Stomach (tissue), 9 donors: ENCODE data around the gene PLGRKT. TPM values are rescaled to one million over a fixed set of nuclear protein-coding genes. Genes with fewer than 3 reads are reported as not detected.
"Not testable (repeated sequence)": the region's sequence is repeated elsewhere in the genome, so short reads cannot be mapped to it uniquely, and the experiment has no call there.

Source experiments
- DNase-seq, 2 donors: peaks; one replicate each; pipeline versions ENCODE4 v3.0.0 to v3.0.0-alpha.2; 2013 to 2019
- H3K27ac ChIP-seq, 5 donors: fragments of 200-600 bp in 4 of 5; sonication (generic) in 4 of 5; one replicate each; pipeline ENCODE4 v1.5.1; 2013 to 2019; ENCODE audit warnings: mild to moderate bottlenecking in 1 of 5, moderate library complexity in 1 of 5
- H3K27me3 ChIP-seq, 3 donors: fragments of 200-600 bp; sonication (generic); one replicate each; pipeline ENCODE4 v1.5.1; 2017 to 2019; ENCODE audit warnings: mixed run types in 1 of 3
- H3K36me3 ChIP-seq, 4 donors: fragments of 200-600 bp; sonication (generic); 1 replicate in 3 of 4; 2 replicates in 1 of 4; pipeline ENCODE4 v1.5.1; 2016 to 2019
- H3K4me1 ChIP-seq, 4 donors: fragments of 200-600 bp; sonication (generic); one replicate each; pipeline ENCODE4 v1.5.1; 2016 to 2019
- H3K4me3 ChIP-seq, 4 donors: fragments of 200-600 bp; sonication (generic) in 3 of 4; one replicate each; pipeline ENCODE4 v1.5.1; 2016 to 2019; ENCODE audit warnings: mild to moderate bottlenecking in 1 of 4
- H3K9me3 ChIP-seq, 4 donors: fragments of 200-600 bp; sonication (generic); one replicate each; pipeline ENCODE4 v1.5.1; 2016 to 2019
- CTCF ChIP-seq, 7 experiments: fragments of 450-650 bp in 4 of 7; fragments of 200-600 bp in 3 of 7; sonication (generic) in 3 of 7; IDR thresholded peaks; one replicate each; pipeline ENCODE4 v1.5.1; 2016 to 2019; ENCODE audit warnings: antibody characterized with exemption in 7 of 7, control low read depth in 2 of 7, mild to moderate bottlenecking in 1 of 7
- EP300 ChIP-seq: sonication (generic); formaldehyde crosslinking; IDR thresholded peaks from one replicate; pipeline ENCODE4 v1.6.1; 2017; ENCODE audit warnings: antibody characterized with exemption
- POLR2A ChIP-seq, 4 donors: fragments of 450-650 bp; IDR thresholded peaks; one replicate each; pipeline ENCODE4 v1.6.1; 2016; ENCODE audit warnings: antibody characterized with exemption in 4 of 4, control low read depth in 2 of 4, mild to moderate bottlenecking in 1 of 4, moderate library complexity in 1 of 4
- POLR2AphosphoS5 ChIP-seq, 3 donors: sonication (generic); formaldehyde crosslinking; IDR thresholded peaks; one replicate each; pipeline ENCODE4 v1.6.1; 2016; ENCODE audit warnings: antibody characterized with exemption in 3 of 3
- WGBS, 5 donors: extraction: QIAGEN DNeasy Blood & Tissue Kit in 3 of 5; methylation state at CpG; one replicate each; pipeline versions ENCODE4 v1.1.5 to v1.1.7; 2013 to 2018; 5-methylcytosine and 5-hydroxymethylcytosine counted together
- intact Hi-C: fragments of 100-400 bp; cut with DNase I; formaldehyde crosslinking; loops from one replicate; pipeline ENCODE4 v1.15.1; 2023; ENCODE audit warnings: low total_unique reads
- polyA plus RNA-seq, 3 donors: library from polyadenylated mRNA; stranded (reverse); fragments of 200-250 nt; gene quantifications; one replicate each; pipeline ENCODE4 v1.2.3, GENCODE V29; 2013
- total RNA-seq, 5 donors: library from RNA; depleted of rRNA; stranded (reverse); fragments of >200 nt; gene quantifications; one replicate each; pipeline versions ENCODE4 v1.1.0 to v1.2.3, GENCODE V29; 2014 to 2016
- donor health status: healthy with polysubstance abuse.
- donor health status: Bipolar disorder and iron deficiency.
- donor health status: healthy.

Gene PLGRKT
- total and polyA plus RNA-seq, 8 donors: 1.2 to 69.6 (median 15.7) TPM; not detected in 1

GRCh38 chr9:5479994-5480694 lies 42.4 kb upstream of the PLGRKT start:
- H3K36me3 ChIP-seq: no peaks in the 10 kb centered on the region
- H3K27ac ChIP-seq: no peak overlapping the region
- no peaks in the 10 kb centered on the region for H3K27me3 ChIP-seq
- DNase-seq: no peak
- no peak overlapping the region for H3K4me3 ChIP-seq
- WGBS, 5 donors: 29 to 51% (median 38%) methylated on average over 3 of the region's 3 CpGs
- TF ChIP-seq POLR2AphosphoS5 (IDR thresholded peaks at IDR 0.05) (no peak), CTCF (IDR thresholded peaks at IDR 0.05) (no peak), EP300 (no peak), POLR2A (IDR thresholded peaks at IDR 0.05) (no peak)
- H3K4me1 ChIP-seq: no peaks in the 10 kb centered on the region
- intact Hi-C loops: no loop called here
- no peaks in the 10 kb centered on the region for H3K9me3 ChIP-seq

GRCh38 chr9:5478206-5478605 lies 40.5 kb upstream of the PLGRKT start:
- TF ChIP-seq POLR2AphosphoS5 (IDR thresholded peaks at IDR 0.05) (no peak), POLR2A (IDR thresholded peaks at IDR 0.05) (no peak), CTCF (IDR thresholded peaks at IDR 0.05) (no peak), EP300 (no peak)
- Histone ChIP-seq H3K36me3 (no peaks in the 10 kb centered on the region), H3K27me3 (no peaks in the 10 kb centered on the region), H3K4me1 (no peaks in the 10 kb centered on the region), H3K27ac (no peak overlapping the region), H3K4me3 (no peak overlapping the region), H3K9me3 (no peaks in the 10 kb centered on the region)
- intact Hi-C loops: no loop called here
- 67 to 85% (median 79%) methylated on average over 2 of the region's 2 CpGs for WGBS, 5 donors
- DNase-seq: no peak

GRCh38 chr9:5475611-5476010 lies 37.9 kb upstream of the PLGRKT start:
- H3K4me1 ChIP-seq, H3K27ac ChIP-seq, H3K9me3 ChIP-seq, intact Hi-C loops, H3K4me3 ChIP-seq, H3K27me3 ChIP-seq, DNase-seq, H3K36me3 ChIP-seq: not testable (repeated sequence)
- 77 to 93% (median 84%) methylated on average over 2 of the region's 2 CpGs for WGBS, 5 donors

DNA sequence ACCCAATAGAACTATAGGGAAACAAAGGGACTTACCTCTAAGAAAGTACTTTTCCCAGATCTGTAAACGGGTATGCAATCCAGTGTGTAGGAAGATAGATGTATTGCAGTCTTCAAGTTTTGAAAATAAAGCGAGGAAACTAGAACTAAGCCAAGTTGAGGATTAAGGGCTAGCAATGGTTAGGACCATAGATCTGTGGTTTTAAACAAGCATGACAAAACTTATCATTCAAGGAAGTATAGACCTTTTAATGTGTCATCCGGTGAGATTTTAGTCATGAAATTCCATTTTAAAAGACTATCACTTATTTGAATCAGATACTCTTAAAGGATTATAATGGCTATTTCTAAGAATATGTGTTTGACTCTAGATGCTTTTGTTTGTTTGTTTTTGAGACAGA lies 33.1 kb upstream of the PLGRKT start:
- WGBS, 5 donors: 77 to 88% (median 84%) methylated on average over 3 of the region's 3 CpGs
- intact Hi-C loops: no loop called here
- Histone ChIP-seq H3K4me1 (peaks cover 0 to 3% (median 0%) of the 10 kb centered on the region in 4 donors), H3K9me3 (no peaks in the 10 kb centered on the region), H3K27ac (no peak overlapping the region), H3K36me3 (peaks cover 0 to 31% (median 12%) of the 10 kb centered on the region in 4 donors), H3K27me3 (no peaks in the 10 kb centered on the region), H3K4me3 (no peak overlapping the region)
- no peak for DNase-seq
- TF ChIP-seq POLR2A (IDR thresholded peaks at IDR 0.05): no peak
- no peak for TF ChIP-seq EP300
- TF ChIP-seq CTCF (IDR thresholded peaks at IDR 0.05): no peak
- no peak for TF ChIP-seq POLR2AphosphoS5 (IDR thresholded peaks at IDR 0.05)

DNA sequence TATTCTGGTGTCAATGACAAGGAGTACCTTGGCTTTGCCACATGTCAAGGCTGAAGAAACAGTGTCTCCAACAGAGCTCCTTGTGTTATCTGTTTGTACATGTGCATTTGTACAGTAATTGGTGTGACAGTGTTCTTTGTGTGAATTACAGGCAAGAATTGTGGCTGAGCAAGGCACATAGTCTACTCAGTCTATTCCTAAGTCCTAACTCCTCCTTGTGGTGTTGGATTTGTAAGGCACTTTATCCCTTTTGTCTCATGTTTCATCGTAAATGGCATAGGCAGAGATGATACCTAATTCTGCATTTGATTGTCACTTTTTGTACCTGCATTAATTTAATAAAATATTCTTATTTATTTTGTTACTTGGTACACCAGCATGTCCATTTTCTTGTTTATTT lies 32.4 kb upstream of the PLGRKT start:
- no peak for DNase-seq
- intact Hi-C loops: no loop called here
- no peaks in the 10 kb centered on the region for H3K9me3 ChIP-seq
- no peak overlapping the region for H3K4me3 ChIP-seq
- TF ChIP-seq POLR2AphosphoS5 (IDR thresholded peaks at IDR 0.05) (no peak), CTCF (IDR thresholded peaks at IDR 0.05) (no peak), EP300 (no peak), POLR2A (IDR thresholded peaks at IDR 0.05) (no peak)
- no peak overlapping the region for H3K27ac ChIP-seq
- peaks cover 0 to 38% (median 19%) of the 10 kb centered on the region in 4 donors for H3K36me3 ChIP-seq
- 67 to 83% (median 80%) methylated on average over 1 of the region's 1 CpG for WGBS, 5 donors
- H3K4me1 ChIP-seq: peaks cover 0 to 3% (median 0%) of the 10 kb centered on the region in 4 donors
- no peaks in the 10 kb centered on the region for H3K27me3 ChIP-seq
